ENCODE results near the gene ANKRD13B. TPM values are rescaled to one million over a fixed set of nuclear protein-coding genes. Genes with fewer than 3 reads are reported as not detected.

The ANKRD13B gene
- total RNA-seq, 1 donor from 2014 or later = 27.8 TPM

GRCh38 chr17:29568331-29569244 is 24.3 kb upstream of the ANKRD13B start, which contains the start of gene TP53I13:
Gene TP53I13 (plus strand): TSS chr17:29568701. CDS start chr17:29568759, 58 bp downstream.
- no peak for DNase-seq (ENCODE audit: extremely low read depth, low read depth, low spot score)

GRCh38 chr17:29569245-29569950 is 23.5 kb upstream of the ANKRD13B start:
- no peak for DNase-seq (ENCODE audit: extremely low read depth, low read depth, low spot score)

GRCh38 chr17:29570521-29570920 is 22.4 kb upstream of the ANKRD13B start:
- DNase-seq (ENCODE audit: extremely low read depth, low read depth, low spot score) = no peak

- no peak for DNase-seq (ENCODE audit: extremely low read depth, low read depth, low spot score)
These were observed 21.4 kb upstream of the ANKRD13B start for GRCh38 chr17:29571486-29571882.

- DNase-seq (ENCODE audit: extremely low read depth, low read depth, low spot score) = no peak
These were observed 20.9 kb upstream of the ANKRD13B start for GRCh38 chr17:29571883-29572681.

- no peak for DNase-seq (ENCODE audit: extremely low read depth, low read depth, low spot score)
These were observed 20.0 kb upstream of the ANKRD13B start for GRCh38 chr17:29572691-29573557.

- DNase-seq (ENCODE audit: extremely low read depth, low read depth, low spot score) = no peak
These were observed 19.4 kb upstream of the ANKRD13B start for GRCh38 chr17:29573558-29573869.

GRCh38 chr17:29573871-29574731 is 18.8 kb upstream of the ANKRD13B start:
- DNase-seq (ENCODE audit: extremely low read depth, low read depth, low spot score) = no peak

GRCh38 chr17:29574732-29575510 is 18.0 kb upstream of the ANKRD13B start:
- DNase-seq (ENCODE audit: extremely low read depth, low read depth, low spot score) = no peak

- no peak for DNase-seq (ENCODE audit: extremely low read depth, low read depth, low spot score)
These were observed 17.3 kb upstream of the ANKRD13B start for GRCh38 chr17:29575511-29576213.

- DNase-seq (ENCODE audit: extremely low read depth, low read depth, low spot score) = no peak
These were observed 16.5 kb upstream of the ANKRD13B start for GRCh38 chr17:29576214-29577000.

GRCh38 chr17:29577001-29577370 is 15.9 kb upstream of the ANKRD13B start:
- DNase-seq (ENCODE audit: extremely low read depth, low read depth, low spot score) = no peak

- DNase-seq (ENCODE audit: extremely low read depth, low read depth, low spot score) = no peak
These were observed 15.3 kb upstream of the ANKRD13B start for GRCh38 chr17:29577385-29578211.

- no peak for DNase-seq (ENCODE audit: extremely low read depth, low read depth, low spot score)
These were observed 14.1 kb upstream of the ANKRD13B start for GRCh38 chr17:29578626-29579485.
